ENCODE measurements around the gene SYTL3. TPM values are rescaled to one million over a fixed set of nuclear protein-coding genes. Genes with fewer than 3 reads are reported as not detected.
A peak's percentile ranks its signal among the peaks of the same experiment; 100 is the strongest.
"Not testable (repeated sequence)": the region's sequence is repeated elsewhere in the genome, so short reads cannot be mapped to it uniquely, and the experiment has no call there.

Gene SYTL3
- total RNA-seq, 1 experiment from 2014 or later, result 7.8 TPM

DNA sequence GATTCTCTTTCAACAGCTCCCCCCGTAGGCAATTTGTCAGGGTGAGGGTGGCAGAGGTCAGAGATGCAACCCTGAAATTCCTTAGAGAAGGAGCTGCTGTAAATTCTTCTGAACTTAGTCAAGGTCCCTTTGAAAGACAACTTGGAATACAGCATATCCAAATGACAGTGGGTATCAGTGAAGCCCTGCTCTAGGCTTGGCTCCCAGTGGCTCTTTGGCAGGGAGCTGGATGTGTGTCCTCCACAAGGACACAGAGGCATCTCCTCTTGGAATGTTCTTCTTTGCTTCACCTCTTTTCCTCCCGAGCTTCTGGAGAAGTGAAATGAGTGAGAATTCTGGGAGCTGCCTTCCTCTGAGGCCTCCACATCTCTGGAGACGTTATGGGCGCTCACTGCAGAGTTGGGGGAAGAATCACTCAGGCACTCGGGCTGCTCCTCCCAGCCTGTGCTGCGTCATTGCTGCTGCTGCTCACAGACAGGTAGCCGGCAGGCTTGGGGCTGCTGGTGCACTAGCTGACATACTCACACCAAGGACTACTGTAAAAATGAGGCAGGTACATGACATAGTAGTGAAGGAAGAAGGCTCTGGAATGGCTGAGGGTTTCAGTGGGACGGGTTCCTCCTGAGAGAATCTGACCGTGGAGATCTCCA, 39.4 kb upstream of the SYTL3 start:
- no TSS peak for BruUV-seq (replicated peaks)
- DNase-seq, result no peak
- Histone ChIP-seq H2AFZ (no peak overlapping the region), H3K79me2 (ENCODE audit: low read depth) (no peaks in the 10 kb centered on the region), H3F3A (ENCODE audit: insufficient read depth, low read depth) (peaks cover 9% of the 10 kb centered on the region; the same call in 1 of the 2 replicates), H3K9me3 (ENCODE audit: insufficient read depth, low read depth) (no peaks in the 10 kb centered on the region), H3K27ac (no peak overlapping the region), H3K36me3 (ENCODE audit: low read depth) (peaks cover 30% of the 10 kb centered on the region), H3K9me2 (ENCODE audit: insufficient read depth) (no peaks in the 10 kb centered on the region), H3K4me1 (replicated peaks; ENCODE audit: insufficient read depth) (no peaks in the 10 kb centered on the region), H3K4me2 (no peak overlapping the region), H3K4me3 (no peak overlapping the region), H3K27me3 (ENCODE audit: insufficient read depth, low read depth) (no peaks in the 10 kb centered on the region), H4K20me1 (ENCODE audit: insufficient read depth) (no peaks in the 10 kb centered on the region; the same call in 1 of the 2 replicates)
- ChIA-PET POLR2A (ENCODE audit: unreplicated experiment) (no interaction called here), CTCF (interaction anchor here (0.6 kb wide), 1 partner anchor 32 kb away, joined by 3 read pairs; no protein-coding TSS in a partner anchor)
- TF ChIP-seq, protein P1, sequence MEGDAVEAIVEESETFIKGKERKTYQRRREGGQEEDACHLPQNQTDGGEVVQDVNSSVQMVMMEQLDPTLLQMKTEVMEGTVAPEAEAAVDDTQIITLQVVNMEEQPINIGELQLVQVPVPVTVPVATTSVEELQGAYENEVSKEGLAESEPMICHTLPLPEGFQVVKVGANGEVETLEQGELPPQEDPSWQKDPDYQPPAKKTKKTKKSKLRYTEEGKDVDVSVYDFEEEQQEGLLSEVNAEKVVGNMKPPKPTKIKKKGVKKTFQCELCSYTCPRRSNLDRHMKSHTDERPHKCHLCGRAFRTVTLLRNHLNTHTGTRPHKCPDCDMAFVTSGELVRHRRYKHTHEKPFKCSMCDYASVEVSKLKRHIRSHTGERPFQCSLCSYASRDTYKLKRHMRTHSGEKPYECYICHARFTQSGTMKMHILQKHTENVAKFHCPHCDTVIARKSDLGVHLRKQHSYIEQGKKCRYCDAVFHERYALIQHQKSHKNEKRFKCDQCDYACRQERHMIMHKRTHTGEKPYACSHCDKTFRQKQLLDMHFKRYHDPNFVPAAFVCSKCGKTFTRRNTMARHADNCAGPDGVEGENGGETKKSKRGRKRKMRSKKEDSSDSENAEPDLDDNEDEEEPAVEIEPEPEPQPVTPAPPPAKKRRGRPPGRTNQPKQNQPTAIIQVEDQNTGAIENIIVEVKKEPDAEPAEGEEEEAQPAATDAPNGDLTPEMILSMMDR (conservative IDR thresholded peaks at IDR 0.05), result no peak
- TF ChIP-seq EZH2 (IDR thresholded peaks at IDR 0.05; ENCODE audit: low read depth), result no peak
- intact Hi-C loops (cut with micrococcal nuclease; ENCODE audit: unreplicated experiment), result no loop called here

DNA sequence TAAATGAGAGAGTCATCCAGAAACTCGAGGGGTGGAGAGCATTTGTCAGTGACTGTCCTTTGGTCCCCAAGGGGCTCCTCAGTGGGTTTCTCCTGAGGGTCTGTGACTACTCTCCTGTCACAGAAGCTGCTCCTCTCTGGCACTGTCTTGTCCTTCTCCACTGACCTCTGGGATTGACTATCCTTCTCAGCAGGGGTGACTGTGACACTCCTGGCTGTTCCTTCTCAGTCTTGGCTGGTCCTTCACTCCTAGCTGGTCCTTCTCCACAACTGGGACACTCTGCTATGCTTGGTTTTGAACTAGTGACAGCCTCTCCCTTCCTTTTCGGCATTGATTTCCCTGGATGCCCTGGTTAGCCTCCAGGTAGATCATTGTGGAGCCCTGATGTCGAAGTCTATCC, 38.8 kb upstream of the SYTL3 start:
- H3K36me3 ChIP-seq (ENCODE audit: low read depth), result peaks cover 26% of the 10 kb centered on the region
- TF ChIP-seq, protein P1 (conservative IDR thresholded peaks at IDR 0.05), result no peak

DNA sequence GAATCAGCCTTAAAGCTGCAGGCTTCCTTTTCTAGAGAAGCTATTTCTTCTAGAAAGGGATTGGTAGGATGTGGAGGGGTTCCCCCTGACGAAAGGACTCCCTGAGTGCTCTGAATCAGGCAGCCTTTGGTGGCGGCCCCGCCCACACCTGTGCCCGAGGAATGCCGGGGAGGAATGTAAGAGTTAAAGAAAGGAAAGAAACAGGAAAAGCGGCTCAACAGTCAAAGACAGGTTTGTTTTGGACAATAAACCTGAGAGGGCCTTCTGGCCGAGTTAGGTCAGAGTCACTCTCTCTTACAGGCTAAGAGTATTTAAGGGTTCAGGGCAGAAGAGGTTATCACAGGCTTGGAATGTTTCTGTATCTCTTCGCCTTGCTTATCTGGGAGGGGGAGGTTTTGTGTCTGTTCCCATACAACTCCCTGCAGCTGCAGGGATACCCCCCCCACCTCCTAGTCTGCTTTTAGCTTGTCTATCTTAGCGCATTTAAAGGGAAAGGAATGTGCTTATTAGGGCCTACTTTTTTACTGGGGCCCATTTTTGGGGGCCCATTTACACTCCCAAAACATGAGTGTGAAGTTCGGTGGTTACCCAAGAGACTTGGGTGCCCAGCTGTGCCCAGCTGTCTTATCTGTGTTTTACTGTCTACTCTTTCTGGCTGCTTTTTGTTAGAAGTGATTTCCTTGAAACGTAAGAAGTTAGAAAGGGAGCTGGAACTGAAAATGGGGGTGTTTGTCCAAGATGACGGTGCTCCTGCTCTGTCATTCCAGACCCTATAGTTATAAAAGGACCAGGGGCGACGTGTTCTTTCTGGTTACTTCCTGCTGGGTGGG, 38.1 kb upstream of the SYTL3 start:
- intact Hi-C loops (cut with micrococcal nuclease; ENCODE audit: unreplicated experiment), result no loop called here
- H3K9me2 ChIP-seq (ENCODE audit: insufficient read depth), result no peaks in the 10 kb centered on the region

More for the DNA sequence above, 38.8 kb upstream of the SYTL3 start:
- DNase-seq, result no peak
- CTCF ChIA-PET, result no interaction called here
- no peak overlapping the region for H2AFZ ChIP-seq
- no peaks in the 10 kb centered on the region; the same call in 1 of the 2 replicates for H4K20me1 ChIP-seq (ENCODE audit: insufficient read depth)
- H3K27ac ChIP-seq, result no peak overlapping the region
- H3K27me3 ChIP-seq (ENCODE audit: insufficient read depth, low read depth), result no peaks in the 10 kb centered on the region
- POLR2A ChIA-PET (ENCODE audit: unreplicated experiment), result interaction anchor here (0.7 kb wide), 2 partner anchors 22 to 519 kb away, joined by 3 to 6 read pairs; no protein-coding TSS in a partner anchor
- no peak overlapping the region for H3K4me3 ChIP-seq
- BruUV-seq (replicated peaks), result no TSS peak
- no peaks in the 10 kb centered on the region for H3K4me1 ChIP-seq (replicated peaks; ENCODE audit: insufficient read depth)
- H3K79me2 ChIP-seq (ENCODE audit: low read depth), result no peaks in the 10 kb centered on the region
- no peak overlapping the region for H3K4me2 ChIP-seq
- peaks cover 6% of the 10 kb centered on the region; the same call in 1 of the 2 replicates for H3F3A ChIP-seq (ENCODE audit: insufficient read depth, low read depth)
- intact Hi-C loops (cut with micrococcal nuclease; ENCODE audit: unreplicated experiment), result no loop called here
- H3K9me3 ChIP-seq (ENCODE audit: insufficient read depth, low read depth), result no peaks in the 10 kb centered on the region
- H3K9me2 ChIP-seq (ENCODE audit: insufficient read depth), result no peaks in the 10 kb centered on the region

DNA sequence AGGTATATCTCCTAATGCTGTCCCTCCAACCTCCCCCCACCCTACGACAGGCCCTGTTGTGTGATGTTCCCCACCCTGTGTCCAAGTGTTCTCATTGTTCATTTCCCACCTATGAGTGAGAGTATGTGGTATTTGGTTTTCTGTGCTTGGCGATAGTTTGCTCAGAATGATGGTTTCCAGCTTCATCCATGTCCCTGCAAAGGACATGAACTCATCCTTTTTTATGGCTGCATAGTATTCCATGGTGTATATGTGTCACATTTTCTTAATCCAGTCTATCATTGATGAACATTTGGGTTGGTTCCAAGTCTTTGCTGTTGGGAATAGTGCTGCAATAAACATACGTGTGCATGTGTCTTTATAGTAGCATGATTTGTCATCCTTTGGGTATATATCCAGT, 35.2 kb upstream of the SYTL3 start:
- BruUV-seq (replicated peaks); H4K20me1 ChIP-seq (ENCODE audit: insufficient read depth); H2AFZ ChIP-seq; H3F3A ChIP-seq (ENCODE audit: insufficient read depth, low read depth); H3K79me2 ChIP-seq (ENCODE audit: low read depth); H3K4me3 ChIP-seq; H3K27me3 ChIP-seq (ENCODE audit: insufficient read depth, low read depth); H3K4me1 ChIP-seq (replicated peaks; ENCODE audit: insufficient read depth); H3K4me2 ChIP-seq; H3K9me2 ChIP-seq (ENCODE audit: insufficient read depth); H3K9me3 ChIP-seq (ENCODE audit: insufficient read depth, low read depth); intact Hi-C loops (cut with micrococcal nuclease; ENCODE audit: unreplicated experiment); H3K27ac ChIP-seq; POLR2A ChIA-PET (ENCODE audit: unreplicated experiment); CTCF ChIA-PET; DNase-seq: not testable (repeated sequence)
- peaks cover 21% of the 10 kb centered on the region; the same call in 1 of the 2 replicates for H3K36me3 ChIP-seq (ENCODE audit: low read depth)

More for the DNA sequence above, 38.1 kb upstream of the SYTL3 start:
- TF ChIP-seq, protein P1 (conservative IDR thresholded peaks at IDR 0.05), result no peak
- TF ChIP-seq EZH2 (IDR thresholded peaks at IDR 0.05; ENCODE audit: low read depth), result no peak
- no peak overlapping the region for H3K4me3 ChIP-seq
- H3K27me3 ChIP-seq (ENCODE audit: insufficient read depth, low read depth), result no peaks in the 10 kb centered on the region
- H3K9me3 ChIP-seq (ENCODE audit: insufficient read depth, low read depth), result no peaks in the 10 kb centered on the region
- no peak overlapping the region for H3K27ac ChIP-seq
- H3K79me2 ChIP-seq (ENCODE audit: low read depth), result no peaks in the 10 kb centered on the region
- no TSS peak for BruUV-seq (replicated peaks)
- no peak overlapping the region for H3K4me2 ChIP-seq
- no peaks in the 10 kb centered on the region; the same call in 1 of the 2 replicates for H4K20me1 ChIP-seq (ENCODE audit: insufficient read depth)
- peaks cover 6% of the 10 kb centered on the region; the same call in 1 of the 2 replicates for H3F3A ChIP-seq (ENCODE audit: insufficient read depth, low read depth)
- ChIA-PET CTCF (no interaction called here), POLR2A (ENCODE audit: unreplicated experiment) (interaction anchor here (0.7 kb wide), 2 partner anchors 21 to 519 kb away, joined by 3 to 6 read pairs; no protein-coding TSS in a partner anchor)
- H3K36me3 ChIP-seq (ENCODE audit: low read depth), result peaks cover 26% of the 10 kb centered on the region
- H3K4me1 ChIP-seq (replicated peaks; ENCODE audit: insufficient read depth), result no peaks in the 10 kb centered on the region
- peak in 1 of 2 experiments; percentile 51 for DNase-seq
- H2AFZ ChIP-seq, result no peak overlapping the region

DNA sequence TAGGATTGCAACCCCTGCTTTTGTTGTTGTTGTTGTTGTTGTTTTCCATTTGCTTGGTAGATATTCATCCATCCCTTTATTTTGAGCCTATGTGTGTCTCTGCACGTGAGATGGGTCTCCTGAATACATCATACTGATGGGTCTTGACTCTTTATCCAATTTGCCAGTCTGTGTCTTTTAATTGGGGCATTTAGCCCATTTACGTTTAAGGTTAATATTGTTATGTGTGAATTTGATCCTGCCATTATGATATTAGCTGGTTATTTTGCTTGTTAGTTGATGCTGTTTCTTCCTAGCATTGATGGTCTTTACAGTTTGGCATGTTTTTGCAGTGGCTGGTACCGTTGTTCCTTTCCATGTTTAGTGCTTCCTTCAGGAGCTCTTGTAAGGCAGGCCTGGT, 31.6 kb upstream of the SYTL3 start:
- intact Hi-C loops (cut with micrococcal nuclease; ENCODE audit: unreplicated experiment); DNase-seq; CTCF ChIA-PET; H2AFZ ChIP-seq; BruUV-seq (replicated peaks); POLR2A ChIA-PET (ENCODE audit: unreplicated experiment); H3K9me2 ChIP-seq (ENCODE audit: insufficient read depth); H3K36me3 ChIP-seq (ENCODE audit: low read depth); H3K4me1 ChIP-seq (replicated peaks; ENCODE audit: insufficient read depth); H3K4me3 ChIP-seq; H3K27ac ChIP-seq; H3K27me3 ChIP-seq (ENCODE audit: insufficient read depth, low read depth); H4K20me1 ChIP-seq (ENCODE audit: insufficient read depth); H3K4me2 ChIP-seq; H3K9me3 ChIP-seq (ENCODE audit: insufficient read depth, low read depth); H3F3A ChIP-seq (ENCODE audit: insufficient read depth, low read depth); H3K79me2 ChIP-seq (ENCODE audit: low read depth): not testable (repeated sequence)
